ENCODE measurements around the gene STMN1. TPM values are rescaled to one million over a fixed set of nuclear protein-coding genes. Genes with fewer than 3 reads are reported as not detected.
"Not testable (repeated sequence)": the region's sequence is repeated elsewhere in the genome, so short reads cannot be mapped to it uniquely, and the experiment has no call there.

STMN1 gene
- total and polyA plus RNA-seq, 9 donors, result 295 to 745 (median 558) TPM

DNA sequence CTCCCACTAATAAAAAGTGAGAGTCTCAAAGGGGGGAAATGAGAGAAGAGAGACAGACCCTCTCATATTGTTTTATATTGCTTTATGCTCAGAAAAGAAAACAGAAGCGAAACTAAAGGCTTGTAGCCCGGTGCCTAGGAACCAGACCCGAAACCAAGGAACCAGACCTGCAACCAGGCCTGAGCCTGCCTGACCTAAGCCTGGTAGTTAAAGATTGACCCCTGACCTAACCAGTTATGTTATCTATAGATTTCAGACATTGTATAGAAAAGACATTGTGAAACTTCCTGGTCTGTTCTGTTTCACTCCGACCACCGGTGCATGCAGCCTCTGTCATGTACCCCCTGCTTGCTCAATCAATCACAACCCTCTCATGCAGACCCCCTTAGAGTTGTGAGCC is 37.3 kb upstream of the STMN1 start:
- WGBS (ENCODE audit: insufficient coverage), result no CpG with 5 or more reads among the region's 5 CpGs
- DNase-seq; H3K27ac ChIP-seq (ENCODE audit: low read length); H3K36me3 ChIP-seq (ENCODE audit: control insufficient read depth, insufficient read depth, low read length); H3K4me3 ChIP-seq (ENCODE audit: low read length); H3K27me3 ChIP-seq (ENCODE audit: control insufficient read depth, insufficient read depth, low read length); H3K4me1 ChIP-seq (ENCODE audit: control insufficient read depth, insufficient read depth, low read length): not testable (repeated sequence)
- H3K9me3 ChIP-seq (replicated peaks; ENCODE audit: control insufficient read depth, low read depth, low read length), result peaks cover 11% of the 10 kb centered on the region

DNA sequence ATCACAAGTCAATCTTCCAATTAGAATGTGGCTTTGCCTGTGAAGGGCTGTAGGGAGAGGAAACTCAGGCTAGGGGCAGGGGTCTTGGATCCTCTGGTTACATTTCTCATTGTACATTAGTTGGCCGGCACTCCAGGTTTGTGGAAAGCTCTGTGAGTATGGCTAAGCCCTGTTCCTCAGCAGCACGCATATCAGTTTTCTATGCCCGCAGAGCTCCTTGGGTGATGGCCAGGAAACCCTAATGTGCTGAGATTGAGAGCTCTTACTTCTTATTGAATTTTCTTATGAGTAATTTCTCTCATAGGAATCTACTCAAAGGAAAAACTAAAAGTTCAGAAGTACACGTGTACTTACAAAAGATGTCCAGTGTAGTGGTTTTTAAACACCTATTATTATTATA is 30.7 kb upstream of the STMN1 start:
- WGBS (ENCODE audit: insufficient coverage), result no CpG with 5 or more reads among the region's 4 CpGs
- DNase-seq, result peak; percentile 33
- Histone ChIP-seq H3K4me1 (ENCODE audit: control insufficient read depth, insufficient read depth, low read length) (peaks cover 6% of the 10 kb centered on the region), H3K4me3 (ENCODE audit: low read length) (no peak overlapping the region), H3K27ac (ENCODE audit: low read length) (no peak overlapping the region), H3K27me3 (ENCODE audit: control insufficient read depth, insufficient read depth, low read length) (peaks cover 3% of the 10 kb centered on the region), H3K9me3 (replicated peaks; ENCODE audit: control insufficient read depth, low read depth, low read length) (no peaks in the 10 kb centered on the region), H3K36me3 (ENCODE audit: control insufficient read depth, insufficient read depth, low read length) (no peaks in the 10 kb centered on the region)

DNA sequence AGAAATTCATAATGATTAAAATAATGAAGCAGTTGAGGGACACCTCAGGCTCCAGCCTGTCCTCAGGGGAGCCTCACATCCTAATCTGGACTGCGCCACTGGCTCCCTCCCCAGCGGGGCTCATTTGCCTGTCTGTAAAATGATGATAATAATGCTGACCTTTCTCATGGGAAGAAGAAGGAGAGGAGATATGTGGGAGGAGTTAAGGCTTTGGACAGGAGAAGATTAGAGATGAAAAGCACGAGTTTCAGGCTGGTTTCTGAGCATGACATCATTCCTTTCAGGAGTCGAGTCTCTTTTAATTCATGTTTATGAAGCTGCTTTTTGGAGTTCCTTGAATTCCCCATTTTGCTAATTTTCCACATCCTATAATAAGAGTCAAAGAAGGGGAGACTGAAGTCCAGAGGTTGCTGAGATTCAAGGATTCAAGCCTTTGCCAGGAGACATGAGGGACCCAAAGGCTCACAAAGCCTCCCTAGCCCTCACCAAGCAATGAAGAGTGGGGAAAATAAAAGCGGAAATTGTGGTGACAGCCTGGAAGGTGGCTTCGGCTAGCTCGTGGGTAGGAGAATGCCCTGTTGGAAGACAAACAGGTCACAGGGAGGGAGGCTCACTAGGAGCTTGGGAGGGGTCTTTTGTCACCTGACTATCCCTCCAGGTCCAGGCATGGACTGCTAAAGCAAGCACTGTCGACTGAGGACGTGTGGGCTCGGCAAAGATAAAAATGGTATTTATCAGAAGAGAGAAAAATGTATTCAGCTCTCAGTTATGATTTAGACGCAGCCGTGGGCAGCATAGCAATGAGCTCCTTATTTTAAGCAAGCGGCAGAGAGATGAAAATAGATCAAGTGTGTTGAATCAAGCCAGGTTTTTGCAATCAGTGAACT is 27.5 kb upstream of the STMN1 start:
- Histone ChIP-seq H3K27me3 (ENCODE audit: control insufficient read depth, insufficient read depth, low read length) (peaks cover 3% of the 10 kb centered on the region), H3K27ac (ENCODE audit: low read length) (no peak overlapping the region), H3K9me3 (replicated peaks; ENCODE audit: control insufficient read depth, low read depth, low read length) (no peaks in the 10 kb centered on the region), H3K4me1 (ENCODE audit: control insufficient read depth, insufficient read depth, low read length) (peaks cover 7% of the 10 kb centered on the region), H3K4me3 (ENCODE audit: low read length) (no peak overlapping the region), H3K36me3 (ENCODE audit: control insufficient read depth, insufficient read depth, low read length) (no peaks in the 10 kb centered on the region)
- 53% methylated on average over 5 of the region's 13 CpGs for WGBS (ENCODE audit: insufficient coverage)
- no peak for DNase-seq

DNA sequence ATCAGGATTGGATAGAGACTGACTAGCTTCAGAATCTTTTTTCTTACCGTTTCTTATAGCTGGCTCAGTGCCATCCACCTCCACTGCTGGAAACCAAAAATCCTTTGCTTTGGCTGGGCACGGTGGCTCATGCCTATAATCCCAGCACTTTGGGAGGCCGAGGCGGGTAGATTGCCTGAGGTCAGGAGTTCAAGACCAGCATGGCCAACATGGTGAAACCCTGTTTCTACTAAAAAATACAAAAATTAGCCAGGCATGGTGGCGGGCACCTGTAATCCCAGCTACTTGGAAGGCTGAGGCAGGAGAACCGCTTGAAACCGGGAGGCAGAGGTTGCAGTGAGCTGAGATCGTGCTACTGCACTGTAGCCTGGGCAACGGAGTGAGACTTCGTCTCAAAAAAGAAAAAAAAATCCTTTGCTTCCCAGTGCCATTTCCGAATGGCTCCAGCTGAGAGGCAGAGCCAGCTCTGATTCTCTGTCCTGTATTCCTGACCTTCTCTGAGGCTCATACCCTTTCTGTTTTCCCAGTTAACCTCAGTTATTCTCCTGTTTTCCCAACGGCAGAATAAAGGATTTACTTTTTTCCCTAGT is 26.7 kb upstream of the STMN1 start:
- WGBS (ENCODE audit: insufficient coverage), result 55% methylated on average over 10 of the region's 12 CpGs
- not testable (repeated sequence) for H3K27ac ChIP-seq (ENCODE audit: low read length); DNase-seq; H3K9me3 ChIP-seq (replicated peaks; ENCODE audit: control insufficient read depth, low read depth, low read length); H3K36me3 ChIP-seq (ENCODE audit: control insufficient read depth, insufficient read depth, low read length); H3K4me3 ChIP-seq (ENCODE audit: low read length); H3K27me3 ChIP-seq (ENCODE audit: control insufficient read depth, insufficient read depth, low read length)
- H3K4me1 ChIP-seq (ENCODE audit: control insufficient read depth, insufficient read depth, low read length), result peaks cover 11% of the 10 kb centered on the region

DNA sequence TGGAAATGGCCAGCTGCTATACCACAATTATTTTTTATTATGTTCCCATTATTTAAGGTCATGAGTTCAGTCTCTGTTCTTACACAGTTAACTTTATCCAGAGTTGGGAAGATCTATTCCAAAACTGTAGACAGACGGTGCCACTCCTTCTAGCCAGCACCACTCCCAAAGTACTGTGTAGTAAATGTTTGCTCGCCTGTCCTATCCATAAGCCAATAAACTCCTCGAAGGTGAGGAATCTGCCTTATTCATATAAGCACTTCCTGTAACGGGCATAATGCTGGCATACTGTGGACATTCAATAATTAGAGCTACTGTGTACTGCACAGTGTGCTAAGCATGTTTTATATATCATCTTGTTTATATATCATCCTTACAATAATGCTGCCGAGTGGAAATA is 26.1 kb upstream of the STMN1 start:
- Histone ChIP-seq H3K27ac (ENCODE audit: low read length) (no peak overlapping the region), H3K4me1 (ENCODE audit: control insufficient read depth, insufficient read depth, low read length) (peaks cover 17% of the 10 kb centered on the region), H3K36me3 (ENCODE audit: control insufficient read depth, insufficient read depth, low read length) (no peaks in the 10 kb centered on the region), H3K4me3 (ENCODE audit: low read length) (no peak overlapping the region), H3K9me3 (replicated peaks; ENCODE audit: control insufficient read depth, low read depth, low read length) (no peaks in the 10 kb centered on the region), H3K27me3 (ENCODE audit: control insufficient read depth, insufficient read depth, low read length) (peaks cover 3% of the 10 kb centered on the region)
- DNase-seq, result no peak
- no CpG with 5 or more reads among the region's 5 CpGs for WGBS (ENCODE audit: insufficient coverage)

DNA sequence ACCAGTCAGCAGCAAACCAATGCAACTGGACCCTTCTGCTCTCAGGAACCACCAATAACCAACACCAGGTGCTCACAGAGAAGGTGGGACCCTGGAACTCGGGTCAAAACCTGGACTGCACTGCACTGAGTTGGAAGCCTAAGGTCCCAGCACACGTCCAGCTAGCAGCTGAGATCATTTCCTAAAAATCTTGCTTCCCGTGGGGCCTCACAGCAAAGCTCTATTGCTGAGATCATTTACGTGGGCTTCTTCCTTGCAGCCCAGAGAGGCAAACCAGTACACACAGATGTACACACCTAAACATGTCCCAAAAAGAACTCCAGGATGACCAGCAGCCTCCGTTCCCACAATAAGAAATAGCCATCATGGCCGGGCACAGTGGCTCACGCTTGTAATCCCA is 22.8 kb upstream of the STMN1 start:
- no peak for DNase-seq
- Histone ChIP-seq H3K9me3 (replicated peaks; ENCODE audit: control insufficient read depth, low read depth, low read length) (no peaks in the 10 kb centered on the region), H3K4me3 (ENCODE audit: low read length) (no peak overlapping the region), H3K36me3 (ENCODE audit: control insufficient read depth, insufficient read depth, low read length) (no peaks in the 10 kb centered on the region), H3K4me1 (ENCODE audit: control insufficient read depth, insufficient read depth, low read length) (peaks cover 17% of the 10 kb centered on the region), H3K27me3 (ENCODE audit: control insufficient read depth, insufficient read depth, low read length) (peaks cover 4% of the 10 kb centered on the region), H3K27ac (ENCODE audit: low read length) (no peak overlapping the region)
- 53% methylated on average over 7 of the region's 7 CpGs for WGBS (ENCODE audit: insufficient coverage)

DNA sequence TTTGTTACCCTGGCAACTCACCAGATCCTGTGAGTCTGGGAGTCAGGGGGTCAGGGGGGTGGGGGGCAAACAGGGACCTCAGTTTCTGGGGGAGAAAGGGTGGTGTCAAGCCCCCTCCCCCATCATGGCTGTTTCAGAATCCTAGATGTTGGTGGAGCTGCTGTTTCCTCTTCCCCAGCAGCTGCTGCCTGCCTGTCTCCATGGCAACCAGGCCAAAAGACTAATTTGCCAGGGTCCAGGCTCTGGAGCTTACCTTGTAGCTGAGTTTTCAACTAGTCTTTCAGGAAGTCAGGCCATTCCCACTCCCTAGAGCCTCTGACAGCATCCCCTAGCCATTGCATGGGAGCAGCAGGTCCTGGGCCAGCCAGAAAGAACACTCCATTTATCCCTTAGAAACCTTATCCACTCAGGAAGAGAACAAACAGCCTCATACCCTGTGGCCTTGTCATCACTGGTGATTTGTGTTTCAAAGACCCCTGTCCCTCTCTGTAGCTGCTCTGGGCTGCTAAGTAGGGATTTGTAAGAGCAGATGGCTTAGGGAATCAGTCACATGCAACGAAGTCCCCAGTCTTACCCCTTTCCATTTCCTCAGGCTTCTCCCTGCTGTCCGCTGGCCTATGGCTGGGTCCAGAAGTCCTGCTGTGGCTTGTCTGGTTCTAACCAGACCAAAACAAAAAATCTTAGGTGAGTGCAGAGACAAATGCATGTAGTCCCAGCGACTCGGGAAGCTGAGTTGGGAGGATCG is 21.5 kb upstream of the STMN1 start:
- Histone ChIP-seq H3K9me3 (replicated peaks; ENCODE audit: control insufficient read depth, low read depth, low read length) (no peaks in the 10 kb centered on the region), H3K27ac (ENCODE audit: low read length) (peak overlapping the region; percentile 45), H3K27me3 (ENCODE audit: control insufficient read depth, insufficient read depth, low read length) (peaks cover 13% of the 10 kb centered on the region), H3K36me3 (ENCODE audit: control insufficient read depth, insufficient read depth, low read length) (no peaks in the 10 kb centered on the region), H3K4me1 (ENCODE audit: control insufficient read depth, insufficient read depth, low read length) (peaks cover 23% of the 10 kb centered on the region), H3K4me3 (ENCODE audit: low read length) (no peak overlapping the region)
- WGBS (ENCODE audit: insufficient coverage), result 78% methylated on average over 3 of the region's 5 CpGs
- DNase-seq, result peak; percentile 73

DNA sequence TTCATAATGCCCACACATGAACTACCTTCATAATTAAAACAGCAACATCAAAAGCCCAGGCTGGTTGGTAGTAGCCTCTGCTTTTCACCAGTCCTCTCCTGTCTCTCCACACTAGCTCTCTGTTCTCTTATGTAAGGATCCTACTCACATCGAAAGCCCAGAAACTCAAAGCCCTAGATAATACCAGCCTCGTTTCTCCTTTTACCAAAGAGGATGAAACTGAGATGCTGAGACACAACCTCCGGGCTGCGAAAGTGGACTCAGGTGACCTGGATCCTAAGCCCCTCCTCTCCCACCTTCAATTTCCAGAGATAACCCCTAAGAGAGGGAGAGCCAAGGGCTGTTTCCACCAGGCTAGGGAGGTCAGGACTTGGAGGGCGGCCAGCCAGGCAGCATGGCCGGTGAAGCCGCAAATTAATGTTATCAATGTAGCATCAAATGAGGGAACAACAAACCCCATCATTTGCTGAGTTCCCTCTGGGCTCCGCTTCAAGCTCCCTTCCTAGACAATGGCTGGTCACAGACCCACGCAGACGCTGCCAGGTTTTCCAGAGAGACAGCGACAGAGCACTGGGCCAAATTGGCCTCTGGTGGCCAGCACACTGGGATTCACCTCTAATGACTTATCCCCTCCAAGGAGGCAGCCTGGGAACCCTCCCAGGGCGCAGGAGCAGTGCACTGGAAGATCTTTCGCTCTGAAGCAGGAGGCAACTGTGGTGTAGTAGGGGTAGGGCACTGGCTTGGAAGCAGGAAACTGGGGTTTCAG is 20.7 kb upstream of the STMN1 start:
- H3K9me3 ChIP-seq (replicated peaks; ENCODE audit: control insufficient read depth, low read depth, low read length), result no peaks in the 10 kb centered on the region
- peaks cover 19% of the 10 kb centered on the region for H3K27me3 ChIP-seq (ENCODE audit: control insufficient read depth, insufficient read depth, low read length)
- peaks cover 29% of the 10 kb centered on the region for H3K4me1 ChIP-seq (ENCODE audit: control insufficient read depth, insufficient read depth, low read length)
- no peak for DNase-seq
- H3K27ac ChIP-seq (ENCODE audit: low read length), result no peak overlapping the region
- H3K36me3 ChIP-seq (ENCODE audit: control insufficient read depth, insufficient read depth, low read length), result no peaks in the 10 kb centered on the region
- H3K4me3 ChIP-seq (ENCODE audit: low read length), result no peak overlapping the region
- 44% methylated on average over 7 of the region's 13 CpGs for WGBS (ENCODE audit: insufficient coverage)

DNA sequence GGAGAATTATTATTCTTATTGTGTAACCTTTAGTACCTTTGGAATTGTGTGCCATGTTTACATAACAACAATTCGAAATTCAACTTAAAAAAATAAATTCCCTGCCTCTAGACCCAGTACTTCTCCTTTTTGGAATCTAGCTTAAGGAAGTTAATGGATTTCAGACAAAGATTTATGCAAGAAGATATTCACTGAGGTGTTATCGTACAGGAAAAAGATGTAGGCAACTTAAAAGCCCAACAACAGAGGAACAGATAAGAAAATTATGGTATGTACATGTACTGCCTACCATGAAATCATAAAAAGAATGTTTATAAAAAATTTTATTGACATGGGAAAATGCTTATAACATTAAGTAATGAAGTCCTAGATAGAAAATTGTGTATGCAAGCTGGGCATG is 18.2 kb upstream of the STMN1 start:
- WGBS (ENCODE audit: insufficient coverage), result no CpG with 5 or more reads among the region's 2 CpGs
- DNase-seq, result no peak
- H3K27ac ChIP-seq (ENCODE audit: low read length), result no peak overlapping the region

More for the DNA sequence above, 18.2 kb upstream of the STMN1 start:
- Histone ChIP-seq H3K36me3 (ENCODE audit: control insufficient read depth, insufficient read depth, low read length) (no peaks in the 10 kb centered on the region), H3K4me3 (ENCODE audit: low read length) (no peak overlapping the region), H3K4me1 (ENCODE audit: control insufficient read depth, insufficient read depth, low read length) (peaks cover 31% of the 10 kb centered on the region), H3K9me3 (replicated peaks; ENCODE audit: control insufficient read depth, low read depth, low read length) (no peaks in the 10 kb centered on the region), H3K27me3 (ENCODE audit: control insufficient read depth, insufficient read depth, low read length) (peaks cover 22% of the 10 kb centered on the region)
